T-helper 2 cell treated with Interferon-gamma antibody and Interleukin-4, amounts not matched to agents 100 ng/mL and 5 ng/mL, for 36 hours (primary cell): ENCODE measurements around the gene USP14. TPM values are rescaled to one million over a fixed set of nuclear protein-coding genes. Genes with fewer than 3 reads are reported as not detected.

ENCODE experiments used
- intact Hi-C: fragments of 100-400 bp; cut with micrococcal nuclease; formaldehyde crosslinking; loops from one replicate; pipeline ENCODE4 v1.15.1; 2023
- total RNA-seq: library from RNA; stranded (reverse); gene quantifications from 2 replicates; pipeline ENCODE4 v1.2.3, GENCODE V29; 2022

USP14 gene
- total RNA-seq, 1 donor from 2014 or later = 76.8 TPM

DNA sequence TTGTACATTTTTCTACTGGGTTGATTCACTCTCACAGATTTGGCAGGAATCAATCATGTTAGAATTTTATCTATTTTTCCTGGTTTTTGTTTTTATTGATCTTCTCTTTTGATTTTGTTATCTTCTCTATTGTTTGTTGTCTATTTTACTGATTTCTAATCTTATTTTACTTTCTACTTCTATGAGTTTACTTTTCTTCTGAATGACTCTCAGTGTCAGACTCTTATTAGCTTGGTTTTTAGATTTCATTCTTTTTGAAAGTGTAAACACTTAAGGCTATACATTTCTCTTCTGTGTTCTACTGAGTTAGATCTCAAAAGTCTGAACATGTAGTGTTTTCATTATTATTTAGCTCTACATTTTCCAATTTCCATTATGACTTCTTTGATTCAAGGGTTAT lies 62.4 kb downstream of the USP14 start:
- intact Hi-C loops = no loop called here

DNA sequence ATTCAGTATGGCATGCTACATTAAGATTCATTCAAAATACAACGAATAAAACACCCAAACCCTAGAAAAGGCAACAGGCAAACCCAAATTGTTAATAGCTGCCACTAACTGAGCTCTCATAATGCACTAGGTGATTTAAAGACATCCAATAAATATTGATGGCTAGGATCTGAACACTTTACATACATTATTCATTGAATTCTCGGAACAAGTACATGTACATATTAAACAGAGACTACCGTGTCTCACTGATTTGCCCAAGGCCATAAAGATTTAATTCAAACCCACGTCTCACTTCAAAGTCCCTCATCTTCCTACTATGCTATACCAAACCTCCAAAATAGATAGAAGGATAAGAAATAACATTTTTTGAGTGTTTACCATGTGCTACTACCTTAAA lies 67.4 kb downstream of the USP14 start:
- intact Hi-C loops = no loop called here

DNA sequence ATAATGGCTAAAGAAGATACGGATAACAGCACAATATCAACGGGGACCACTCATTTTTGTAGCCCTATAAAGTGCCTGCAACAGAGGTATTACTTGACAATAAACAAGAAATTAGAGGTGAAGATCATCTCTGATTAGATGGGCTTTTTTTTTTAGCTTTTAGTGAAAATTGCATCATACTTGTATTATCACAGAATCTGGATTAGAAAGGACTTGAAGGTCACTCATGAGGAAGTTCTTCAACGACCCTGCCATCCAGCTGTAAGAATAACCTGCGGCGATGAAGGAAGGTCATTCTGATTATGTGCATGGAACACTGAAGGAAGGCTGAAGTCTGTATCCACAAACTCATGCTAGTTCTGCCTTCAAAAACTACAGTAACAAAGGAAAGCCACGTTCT lies 69.0 kb downstream of the USP14 start:
- intact Hi-C loops = no loop called here

DNA sequence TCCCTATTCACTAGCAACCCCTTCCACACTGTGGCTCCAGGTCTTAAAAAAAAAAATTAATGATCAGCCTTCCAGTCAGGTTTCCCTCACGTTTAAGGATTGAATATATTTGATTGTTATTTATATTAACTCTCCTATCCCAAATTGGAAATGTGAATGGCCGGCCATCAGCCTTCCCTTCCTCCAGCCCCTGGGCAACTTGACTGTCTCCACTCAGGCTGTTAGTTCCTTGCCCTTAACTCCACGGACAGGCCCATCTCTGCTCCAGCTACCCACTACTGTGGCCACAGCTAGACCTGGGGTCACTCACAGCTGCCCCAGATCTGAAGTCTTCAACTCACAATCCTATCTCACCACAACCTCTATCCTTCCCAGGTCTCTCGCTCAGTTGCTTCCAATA lies 69.5 kb downstream of the USP14 start:
- intact Hi-C loops = no loop called here

DNA sequence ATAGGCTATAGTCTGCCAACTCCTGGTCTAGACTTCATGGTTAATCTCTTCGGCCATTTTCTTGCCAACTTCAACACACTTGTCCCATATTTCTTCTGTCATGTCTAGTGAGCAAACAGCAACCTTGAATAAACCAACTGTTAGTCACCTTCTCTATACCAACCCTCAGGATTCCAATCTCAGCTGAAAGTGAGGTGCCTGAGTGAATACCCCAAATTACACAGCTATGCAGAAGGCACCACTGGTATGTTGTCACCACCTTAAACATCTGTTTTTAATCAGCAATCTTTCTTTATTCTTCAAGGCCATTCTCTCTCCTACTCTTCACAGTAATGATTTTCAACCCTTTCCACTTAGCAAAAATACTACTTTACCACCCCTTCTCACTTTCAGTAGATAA lies 70.2 kb downstream of the USP14 start:
- intact Hi-C loops = no loop called here

DNA sequence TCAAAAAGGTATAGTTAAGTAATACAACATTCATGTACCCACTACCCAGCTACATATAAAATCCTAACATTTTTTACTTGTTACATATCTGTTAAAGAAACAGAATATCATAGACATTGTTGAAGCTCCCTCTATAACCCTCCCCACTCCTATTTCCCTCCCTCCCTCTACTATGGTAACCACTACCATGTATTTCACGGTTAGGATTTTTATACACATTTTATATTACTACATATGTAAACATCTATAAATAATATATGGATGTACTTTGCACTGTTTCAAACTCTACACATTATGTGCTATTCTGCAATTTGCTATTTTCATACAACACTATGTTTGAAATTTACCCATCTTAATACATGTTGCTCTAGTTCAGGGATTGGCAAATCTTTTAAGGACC lies 73.2 kb downstream of the USP14 start:
- intact Hi-C loops = no loop called here

DNA sequence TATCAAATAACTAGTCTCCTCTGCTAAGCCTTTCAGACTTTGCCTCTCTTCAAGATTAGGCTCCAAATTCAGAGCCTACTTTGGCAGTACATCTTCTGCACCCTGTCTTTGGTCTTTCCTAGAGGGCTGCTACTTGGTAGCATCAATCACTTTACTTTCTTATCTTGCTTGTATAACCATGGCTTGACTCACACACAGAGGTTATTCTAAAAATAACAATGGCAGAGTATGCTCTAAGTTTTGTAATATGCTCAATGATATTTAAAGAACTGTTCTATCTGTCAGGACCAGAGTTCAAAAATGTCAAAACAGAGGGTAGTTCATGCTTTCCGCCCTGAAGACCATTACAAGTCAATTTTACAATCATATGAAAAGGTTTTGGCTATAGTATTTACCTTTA lies 81.8 kb downstream of the USP14 start:
- intact Hi-C loops = no loop called here

DNA sequence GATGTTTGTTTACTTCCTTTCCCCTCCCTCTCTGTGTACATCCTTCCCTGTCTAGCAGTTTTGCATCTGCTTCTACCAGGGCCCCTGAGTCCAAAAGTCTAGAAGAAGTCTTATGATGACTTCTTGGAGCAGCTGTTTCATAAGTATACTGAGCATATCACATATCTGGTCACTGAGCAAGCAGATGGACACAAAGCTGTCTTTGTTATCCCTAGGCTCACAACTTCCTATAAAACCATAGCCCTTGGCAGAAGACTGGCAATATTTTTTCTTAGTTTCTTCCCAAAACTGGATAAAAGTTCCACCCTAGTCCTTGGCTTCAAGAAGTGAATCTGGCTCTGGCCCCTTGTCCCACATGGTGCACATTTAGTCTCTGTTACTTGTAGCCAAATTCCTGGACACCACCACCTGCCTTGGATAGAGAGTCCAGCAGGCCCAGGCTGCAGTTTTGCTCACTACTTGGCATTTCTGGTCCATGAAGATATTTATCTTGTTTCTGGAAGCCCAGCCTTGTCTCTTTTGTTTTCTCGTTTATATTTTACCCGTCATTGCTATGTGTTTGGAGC lies 87.0 kb downstream of the USP14 start:
- intact Hi-C loops = no loop called here

DNA sequence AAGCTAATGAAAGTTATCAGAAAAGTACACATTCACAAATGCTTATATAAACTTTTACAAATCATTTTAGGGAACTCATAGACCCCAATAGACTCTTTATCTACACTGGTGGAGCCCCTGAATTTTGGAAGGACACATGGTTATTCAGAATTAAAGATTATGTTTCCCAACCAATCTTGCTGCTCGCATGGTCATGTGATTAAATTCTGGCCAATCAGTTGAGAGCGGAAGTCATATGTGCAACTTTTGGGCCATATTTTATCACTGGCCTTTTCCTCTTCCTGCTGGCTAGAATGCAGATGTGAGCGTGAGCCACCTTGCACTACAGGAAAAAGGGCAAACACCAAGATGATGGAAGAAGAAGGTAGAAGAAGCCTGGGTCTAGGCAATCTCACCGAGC lies 89.7 kb downstream of the USP14 start:
- intact Hi-C loops = no loop called here

DNA sequence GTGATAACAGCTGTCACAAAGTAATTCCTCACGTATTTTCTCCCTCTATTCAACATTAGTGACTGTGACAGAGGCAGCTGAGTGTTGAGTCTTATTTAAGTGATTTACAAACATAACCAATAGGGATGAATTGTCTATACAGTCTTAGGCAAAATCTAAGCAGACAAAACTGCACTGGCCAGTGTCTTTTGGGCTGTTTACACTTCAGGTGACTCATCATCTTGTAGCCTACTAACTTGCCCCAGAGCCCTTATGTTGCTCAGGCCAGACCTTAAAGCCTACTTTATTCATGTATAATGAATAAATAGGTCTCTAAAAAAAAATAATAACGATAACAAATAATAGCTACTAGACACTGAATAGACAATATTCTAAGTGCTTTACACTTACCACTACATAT lies 92.3 kb downstream of the USP14 start:
- intact Hi-C loops = no loop called here

DNA sequence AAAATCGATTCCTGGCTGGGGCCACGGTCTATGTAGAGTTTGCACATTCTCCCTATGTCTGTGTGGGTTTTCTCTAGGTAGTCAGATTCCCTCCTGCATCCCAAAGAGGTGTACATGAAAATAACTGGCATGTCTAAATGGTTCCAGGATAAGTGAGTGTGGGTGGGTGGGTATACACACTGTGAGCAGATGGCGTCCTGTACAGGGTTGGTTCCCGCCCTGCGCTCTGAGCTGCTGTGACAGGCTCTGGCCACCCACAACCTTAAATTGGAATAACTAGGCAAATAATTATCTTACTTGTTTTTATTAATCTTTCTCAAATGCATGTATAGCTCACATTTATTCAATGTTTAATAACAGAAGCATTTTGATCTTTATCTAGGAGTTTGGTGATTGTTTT lies 93.2 kb downstream of the USP14 start:
- intact Hi-C loops = no loop called here

DNA sequence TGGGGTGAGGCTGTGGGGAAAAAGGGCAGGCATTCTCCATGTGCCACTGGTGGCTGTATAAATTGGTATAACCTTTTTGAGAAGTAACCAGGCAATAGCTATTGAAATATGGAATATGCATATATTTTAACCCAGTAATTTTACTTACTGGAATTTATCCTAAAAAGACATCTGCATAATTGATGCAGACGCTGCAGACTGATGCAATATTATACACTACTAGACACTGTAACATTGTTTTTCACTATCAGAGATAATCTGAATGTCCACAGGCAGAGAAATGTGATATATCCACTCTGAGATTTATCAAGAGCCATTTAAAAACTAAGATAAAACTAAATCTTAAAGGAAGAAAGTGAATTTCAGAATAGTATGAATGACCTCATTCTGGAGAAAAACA lies 94.8 kb downstream of the USP14 start:
- intact Hi-C loops = no loop called here

DNA sequence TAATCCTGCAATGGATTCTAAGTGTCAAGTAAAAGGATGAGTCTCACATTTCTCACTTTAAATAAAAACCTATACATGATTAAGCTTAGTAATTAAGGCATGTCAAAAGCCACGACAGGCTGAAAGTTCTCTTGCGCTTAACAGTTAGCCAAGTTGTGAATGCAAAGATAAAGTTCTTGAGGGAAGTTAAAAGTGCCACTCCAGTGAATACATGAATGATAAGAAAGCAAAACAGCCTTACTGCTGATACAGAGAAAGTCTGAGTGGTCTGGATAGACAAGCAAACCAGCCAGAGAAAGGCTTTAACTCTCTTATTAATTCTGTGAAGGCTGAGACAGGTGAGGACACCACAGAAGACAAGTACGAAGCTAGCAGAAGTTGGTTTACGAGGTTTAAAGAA lies 96.8 kb downstream of the USP14 start:
- intact Hi-C loops = no loop called here

DNA sequence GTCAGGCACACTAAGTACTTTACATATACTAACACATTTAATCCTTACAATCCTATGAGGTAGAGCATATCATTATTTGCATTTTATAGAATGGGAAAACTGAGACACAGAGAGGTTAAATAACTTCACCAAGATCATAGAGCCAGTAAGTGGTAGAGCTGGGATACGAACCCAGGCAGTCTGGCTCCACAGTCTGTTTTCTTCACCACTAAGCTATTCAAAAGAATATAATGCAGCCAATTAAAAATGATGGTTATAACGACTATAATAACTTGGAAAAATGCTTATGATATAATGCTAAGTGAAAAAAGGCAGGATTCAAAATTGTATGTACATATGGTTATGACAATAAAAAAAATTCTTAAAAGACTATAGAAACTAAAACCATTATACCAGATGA lies 102.2 kb downstream of the USP14 start:
- intact Hi-C loops = no loop called here

DNA sequence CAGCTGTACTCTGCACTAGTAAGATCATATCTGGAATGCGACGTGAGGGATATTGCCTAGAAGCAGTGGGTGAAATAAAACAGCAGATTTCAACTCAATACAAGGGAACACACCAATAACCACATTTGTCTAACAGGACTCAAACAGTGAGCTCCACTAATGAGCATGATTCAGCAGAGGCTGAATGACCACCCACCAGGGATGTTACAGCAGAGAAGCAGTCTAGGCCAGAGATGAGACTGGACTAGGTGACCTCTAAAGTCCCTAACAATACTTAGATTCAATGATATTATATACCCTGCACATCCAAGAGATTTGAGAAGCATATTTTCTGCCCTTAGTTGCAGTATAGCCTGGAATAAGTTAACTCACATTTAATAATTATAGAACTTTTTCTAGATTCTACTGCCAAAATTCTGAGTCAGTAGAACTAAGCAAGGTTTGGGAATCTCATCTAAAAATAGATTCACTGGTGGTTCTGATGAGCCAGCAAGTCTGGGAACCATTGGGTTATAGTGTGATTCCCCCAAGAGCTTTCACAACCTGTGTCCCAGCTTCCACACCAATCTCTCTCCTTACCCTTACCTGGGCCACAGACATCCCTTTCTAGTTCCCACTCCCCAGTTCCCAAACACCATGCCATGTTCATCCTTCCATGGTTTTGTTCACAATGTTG lies 103.2 kb downstream of the USP14 start:
- intact Hi-C loops = no loop called here

Other genes with a start within 250 kb of the USP14 start
- gene TUBB8B, start 108.9 kb upstream of the USP14 start, total RNA-seq = not detected in 2 replicates
- 60.1 and 62.6 TPM in 2 replicates for gene THOC1, start 109.5 kb downstream of the USP14 start, total RNA-seq